Ovary (tissue), 9 donors: Measurements from ENCODE around the gene REEP1. TPM values are rescaled to one million over a fixed set of nuclear protein-coding genes. Genes with fewer than 3 reads are reported as not detected.

Experiments
- DNase-seq, 5 donors: peaks; one replicate each; pipeline ENCODE4 v3.0.0-alpha.2; 2019 to 2020
- H3K27ac ChIP-seq, 2 donors: fragments of 200-600 bp; one replicate each; pipeline versions ENCODE4 v1.5.1 to v1.8.0; 2019 to 2022
- H3K27me3 ChIP-seq: fragments of 200-600 bp; one replicate; pipeline ENCODE4 v1.8.0; 2022
- H3K36me3 ChIP-seq: fragments of 200-600 bp; sonication (generic); one replicate; pipeline ENCODE4 v1.5.1; 2019
- H3K4me1 ChIP-seq: one replicate; pipeline ENCODE4 v1.8.1; 2013; ENCODE audit warnings: mild to moderate bottlenecking, moderate library complexity; ENCODE audit not compliant: insufficient read depth
- H3K4me3 ChIP-seq: fragments of 200-600 bp; sonication (generic); one replicate; pipeline ENCODE4 v1.5.1; 2017
- H3K9me3 ChIP-seq, 2 donors: fragments of 200-600 bp in 1 of 2; sonication (generic) in 1 of 2; one replicate each; pipeline versions ENCODE4 v1.5.1 to v1.8.1; 2013 to 2019; ENCODE audit warnings: mild to moderate bottlenecking in 1 of 2, moderate library complexity in 1 of 2
- CTCF ChIP-seq, 3 donors: fragments of 450-650 bp in 2 of 3; fragments of 200-600 bp in 1 of 3; IDR thresholded peaks; one replicate each; pipeline versions ENCODE4 v1.5.1 to v1.8.0; 2016 to 2022; ENCODE audit warnings: antibody characterized with exemption in 3 of 3, mild to moderate bottlenecking in 1 of 3
- EP300 ChIP-seq: sonication (generic); formaldehyde crosslinking; IDR thresholded peaks from one replicate; pipeline ENCODE4 v1.6.1; 2017; ENCODE audit warnings: antibody characterized with exemption
- POLR2A ChIP-seq: fragments of 450-650 bp; IDR thresholded peaks from one replicate; pipeline ENCODE4 v1.6.1; 2017; ENCODE audit warnings: antibody characterized with exemption, mild to moderate bottlenecking, moderate library complexity
- WGBS, 3 donors: extraction: QIAGEN DNeasy Blood & Tissue Kit in 1 of 3; methylation state at CpG; one replicate each; pipeline versions ENCODE4 v1.1.5 to v1.1.7; 2013 to 2017; 5-methylcytosine and 5-hydroxymethylcytosine counted together
- intact Hi-C, 4 donors: fragments of 100-400 bp; cut with DNase I; formaldehyde crosslinking; loops; one replicate each; pipeline versions ENCODE4 v1.11.0 to v1.15.1; 2022 to 2023
- polyA plus RNA-seq, 2 donors: library from polyadenylated mRNA; stranded (reverse); fragments of 200-250 nt in 1 of 2; fragments of 350-450 nt in 1 of 2; fragmentation: Illumina TruSeq in 1 of 2; extraction: RNeasy Lipid Tissue Mini Kit (QIAGEN cat#74804) in 1 of 2; gene quantifications; one replicate each; pipeline ENCODE4 v1.2.3, GENCODE V29; 2013 to 2014
- total RNA-seq, 7 donors: library from RNA; depleted of rRNA in 2 of 7; stranded (reverse); fragments of >200 nt in 2 of 7; fragmentation: NEBNext Ultra II Directional in 3 of 7; extraction: Animal tissue kit (Norgen Biotek cat#: 25700) in 3 of 7; gene quantifications; one replicate each; pipeline versions ENCODE4 v1.1.0 to v1.2.4, GENCODE V29; 2016 to 2023
- donor health status: DM: no; HTN: no; CAD: no; lungs with moderate emphysema.
- donor health status: DM: no; HTN: no; CAD: no.
- donor health status: Bipolar disorder and iron deficiency.
- donor health status: DM: yes; HTN: yes; CAD: no.
- donor health status: DM: no; HTN: no; CAD: no.
- donor health status: DM: yes; HTN: yes; CAD: no.

The REEP1 gene
- total and polyA plus RNA-seq, 9 donors: 0.58 to 35.7 (median 2.0) TPM

- WGBS, 3 donors: 32 to 56% (median 36%) methylated on average over 2 of the region's 2 CpGs
- no peaks in the 10 kb centered on the region for H3K4me1 ChIP-seq
- H3K9me3 ChIP-seq: no peaks in the 10 kb centered on the region
- no peak for DNase-seq
- H3K27ac ChIP-seq: no peak overlapping the region
- intact Hi-C loops: no loop called here
- H3K36me3 ChIP-seq: no peaks in the 10 kb centered on the region
- no peaks in the 10 kb centered on the region for H3K27me3 ChIP-seq
- H3K4me3 ChIP-seq: no peak overlapping the region
- TF ChIP-seq POLR2A (no peak), EP300 (no peak), CTCF (IDR thresholded peaks at IDR 0.05) (no peak)
These were observed 125.6 kb downstream of the REEP1 start for GRCh38 chr2:86211796-86212188.

GRCh38 chr2:86211033-86211795 is 126.2 kb downstream of the REEP1 start:
- TF ChIP-seq CTCF (IDR thresholded peaks at IDR 0.05) (no peak), EP300 (no peak), POLR2A (no peak)
- Histone ChIP-seq H3K27me3 (no peaks in the 10 kb centered on the region), H3K4me3 (no peak overlapping the region), H3K4me1 (no peaks in the 10 kb centered on the region), H3K36me3 (no peaks in the 10 kb centered on the region), H3K9me3 (no peaks in the 10 kb centered on the region), H3K27ac (no peak overlapping the region)
- intact Hi-C loops: no loop called here
- DNase-seq: no peak
- 69 to 88% (median 76%) methylated on average over 2 of the region's 2 CpGs for WGBS, 3 donors

GRCh38 chr2:86204458-86204857 is 133.0 kb downstream of the REEP1 start:
- no peaks in the 10 kb centered on the region for H3K27me3 ChIP-seq
- intact Hi-C loops: loop anchor here in 1 of 4 donors (5.0 kb wide), 1 partner anchor 228 kb away; no protein-coding TSS in a partner anchor
- H3K4me3 ChIP-seq: no peak overlapping the region
- WGBS, 3 donors: 75 to 84% (median 77%) methylated on average over 7 of the region's 7 CpGs
- no peak overlapping the region for H3K27ac ChIP-seq
- no peaks in the 10 kb centered on the region for H3K9me3 ChIP-seq
- DNase-seq: no peak
- TF ChIP-seq CTCF (IDR thresholded peaks at IDR 0.05): no peak
- TF ChIP-seq EP300: no peak
- no peak for TF ChIP-seq POLR2A
- H3K4me1 ChIP-seq: no peaks in the 10 kb centered on the region
- no peaks in the 10 kb centered on the region for H3K36me3 ChIP-seq

DNA sequence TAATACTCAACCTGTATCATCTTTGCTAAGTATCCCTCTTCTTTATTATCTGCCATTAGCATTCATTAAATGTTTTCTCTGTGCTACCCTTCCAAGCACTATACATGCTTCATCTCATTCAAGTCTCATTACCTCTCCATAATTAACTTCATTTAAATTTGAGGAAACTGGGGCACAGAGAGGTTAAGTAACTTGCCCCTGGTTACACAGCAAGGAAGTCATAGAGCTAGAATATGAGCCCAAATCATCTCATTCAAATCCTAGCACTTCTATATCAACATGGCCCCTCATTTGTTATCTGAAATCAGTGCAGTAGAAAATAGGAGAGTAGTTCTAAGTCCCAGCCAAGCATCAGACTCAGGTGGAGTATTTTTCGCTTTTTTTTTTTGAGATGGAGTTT is 133.8 kb downstream of the REEP1 start:
- WGBS, 3 donors: 92 to 100% (median 98%) methylated on average over 1 of the region's 1 CpG
- DNase-seq: no peak
- Histone ChIP-seq H3K27me3 (no peaks in the 10 kb centered on the region), H3K4me3 (no peak overlapping the region), H3K4me1 (no peaks in the 10 kb centered on the region), H3K36me3 (no peaks in the 10 kb centered on the region), H3K9me3 (no peaks in the 10 kb centered on the region), H3K27ac (no peak overlapping the region)
- TF ChIP-seq CTCF (IDR thresholded peaks at IDR 0.05): no peak
- TF ChIP-seq POLR2A: no peak
- TF ChIP-seq EP300: no peak
- intact Hi-C loops: loop anchor here in 1 of 4 donors (5.0 kb wide), 1 partner anchor 229 kb away; no protein-coding TSS in a partner anchor
